GM19099 (cell line): ENCODE data around the gene MBOAT7.

Experiments used
- POLR2A ChIP-seq: IDR thresholded peaks from 3 replicates; pipeline ENCODE4 v1.6.1; 2011; ENCODE audit warnings: low read depth; ENCODE audit not compliant: insufficient read length; ENCODE audit errors: extremely low read depth

The MBOAT7 gene

GRCh38 chr19:54207983-54208783 lies 18.8 kb upstream of the MBOAT7 start:
- peak; percentile 60 for TF ChIP-seq POLR2A

GRCh38 chr19:54207676-54207982 lies 18.2 kb upstream of the MBOAT7 start:
- no peak for TF ChIP-seq POLR2A

DNA sequence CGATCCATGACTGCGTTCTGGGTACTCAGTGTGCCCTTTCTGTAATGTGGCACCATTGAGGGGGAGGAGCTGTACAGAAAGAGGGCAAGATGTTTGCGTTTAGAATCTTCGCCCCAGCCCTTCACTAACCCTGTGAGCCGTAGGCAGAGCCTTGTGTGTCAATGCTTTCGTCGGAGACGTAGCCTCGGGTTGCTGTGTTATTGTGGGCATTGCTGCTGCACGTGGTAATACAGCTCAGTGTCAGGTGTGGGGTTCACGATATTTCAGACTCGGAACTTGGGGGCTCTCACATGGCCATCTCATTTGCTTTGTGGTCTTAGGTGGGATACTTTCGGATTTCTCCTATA lies 17.4 kb upstream of the MBOAT7 start:
- no peak for TF ChIP-seq POLR2A

DNA sequence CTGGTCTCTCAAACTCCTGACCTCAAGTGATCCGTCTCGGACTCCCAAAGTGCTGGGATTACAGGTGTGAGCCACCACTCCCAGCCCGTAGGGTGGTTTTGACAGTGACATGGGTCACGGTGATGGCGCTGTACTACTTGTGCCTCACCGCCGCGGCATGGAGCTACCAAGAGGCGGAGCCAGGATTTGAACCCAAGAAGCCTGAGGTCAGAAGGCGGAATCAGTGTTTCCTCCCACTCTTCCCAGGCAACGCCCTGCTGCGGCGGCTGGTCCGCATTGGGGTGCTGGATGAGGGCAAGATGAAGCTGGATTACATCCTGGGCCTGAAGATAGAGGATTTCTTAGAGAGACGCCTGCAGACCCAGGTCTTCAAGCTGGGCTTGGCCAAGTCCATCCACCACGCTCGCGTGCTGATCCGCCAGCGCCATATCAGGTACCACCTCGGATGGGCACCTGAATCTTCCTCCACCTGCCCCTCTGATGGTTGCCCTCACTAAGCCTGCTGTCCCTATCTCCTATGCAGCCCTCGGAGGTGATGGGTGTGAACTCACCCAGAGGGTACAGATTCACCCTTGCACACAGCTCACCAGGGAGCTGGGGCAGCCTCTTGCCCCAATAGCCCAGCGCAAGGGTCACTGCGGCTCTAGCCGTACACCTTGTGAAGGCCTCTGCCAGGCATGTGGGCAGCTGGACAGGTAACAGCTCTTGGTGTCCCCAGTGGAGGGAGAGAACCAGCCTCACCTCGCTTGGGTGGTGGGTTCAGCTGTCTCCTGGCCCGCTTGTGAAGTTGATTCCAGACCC lies 16.9 kb upstream of the MBOAT7 start:
- no peak for TF ChIP-seq POLR2A

- no peak for TF ChIP-seq POLR2A
Observed at GRCh38 chr19:54204767-54205468, 15.5 kb upstream of the MBOAT7 start.

DNA sequence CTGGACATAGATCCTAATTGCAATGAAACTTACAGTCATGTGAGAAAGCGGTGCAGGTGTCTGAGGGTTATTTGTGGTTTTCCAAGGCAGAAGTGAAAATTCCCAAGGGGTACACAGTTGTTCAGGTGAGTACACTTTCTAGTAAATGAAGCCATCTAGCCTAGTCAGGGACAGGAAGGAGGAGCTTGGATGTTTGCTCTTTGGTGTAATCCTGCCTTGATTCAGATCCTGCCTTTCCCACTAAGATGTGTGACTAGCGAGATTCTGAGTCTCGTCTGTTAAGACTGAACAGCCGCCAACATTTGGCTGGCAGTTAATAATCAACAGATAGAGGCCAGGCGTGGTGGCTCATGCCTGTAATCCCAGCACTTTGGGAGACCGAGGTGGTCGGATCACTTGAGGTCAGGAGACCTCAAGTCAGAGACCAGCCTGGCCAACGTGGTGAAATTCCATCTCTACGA lies 13.8 kb upstream of the MBOAT7 start:
- peak; percentile 8 for TF ChIP-seq POLR2A

- no peak for TF ChIP-seq POLR2A
Observed at GRCh38 chr19:54201980-54202379, 12.6 kb upstream of the MBOAT7 start.

- no peak for TF ChIP-seq POLR2A
Observed at GRCh38 chr19:54201172-54201701, 11.9 kb upstream of the MBOAT7 start.

GRCh38 chr19:54199401-54199800 lies 10.0 kb upstream of the MBOAT7 start:
- TF ChIP-seq POLR2A: no peak

DNA sequence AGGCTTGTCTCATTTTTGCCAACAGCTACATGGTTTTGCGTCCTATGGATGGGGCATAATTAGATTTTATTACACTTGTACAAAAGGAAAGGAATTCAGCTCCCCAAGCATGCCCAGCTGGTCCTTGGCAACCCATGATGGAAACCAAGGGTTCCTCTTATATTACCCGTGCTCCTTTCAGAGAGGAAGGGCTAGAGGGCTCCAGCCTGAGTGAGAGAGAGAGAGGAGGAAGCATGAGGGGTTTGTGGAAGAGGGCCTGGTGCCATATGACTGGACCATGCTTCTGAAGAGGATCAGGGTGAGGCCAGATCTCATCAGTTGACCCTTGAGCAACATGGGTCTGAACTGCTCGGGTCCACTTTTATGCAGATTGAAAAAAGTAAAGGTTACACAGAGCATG lies 7.7 kb upstream of the MBOAT7 start:
- TF ChIP-seq POLR2A: no peak

- no peak for TF ChIP-seq POLR2A
Observed at GRCh38 chr19:54196536-54196935, 7.2 kb upstream of the MBOAT7 start.

DNA sequence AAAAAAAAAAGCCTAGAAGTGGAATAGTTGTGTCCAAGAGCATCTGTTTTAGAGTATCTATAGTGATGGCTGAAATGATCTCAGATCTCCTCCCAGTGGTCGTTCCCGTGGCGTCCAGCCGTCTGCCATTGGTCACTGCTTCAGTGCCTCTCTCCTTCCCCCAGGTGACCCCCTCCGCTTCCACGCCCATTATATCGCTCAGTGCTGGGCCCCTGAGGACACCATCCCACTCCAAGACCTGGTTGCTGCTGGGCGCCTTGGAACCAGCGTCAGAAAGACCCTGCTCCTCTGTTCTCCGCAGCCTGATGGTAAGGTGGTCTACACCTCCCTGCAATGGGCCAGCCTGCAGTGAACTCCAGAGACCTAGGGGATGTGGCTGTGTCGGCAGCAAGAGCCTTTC lies 3.6 kb upstream of the MBOAT7 start:
- TF ChIP-seq POLR2A: no peak

DNA sequence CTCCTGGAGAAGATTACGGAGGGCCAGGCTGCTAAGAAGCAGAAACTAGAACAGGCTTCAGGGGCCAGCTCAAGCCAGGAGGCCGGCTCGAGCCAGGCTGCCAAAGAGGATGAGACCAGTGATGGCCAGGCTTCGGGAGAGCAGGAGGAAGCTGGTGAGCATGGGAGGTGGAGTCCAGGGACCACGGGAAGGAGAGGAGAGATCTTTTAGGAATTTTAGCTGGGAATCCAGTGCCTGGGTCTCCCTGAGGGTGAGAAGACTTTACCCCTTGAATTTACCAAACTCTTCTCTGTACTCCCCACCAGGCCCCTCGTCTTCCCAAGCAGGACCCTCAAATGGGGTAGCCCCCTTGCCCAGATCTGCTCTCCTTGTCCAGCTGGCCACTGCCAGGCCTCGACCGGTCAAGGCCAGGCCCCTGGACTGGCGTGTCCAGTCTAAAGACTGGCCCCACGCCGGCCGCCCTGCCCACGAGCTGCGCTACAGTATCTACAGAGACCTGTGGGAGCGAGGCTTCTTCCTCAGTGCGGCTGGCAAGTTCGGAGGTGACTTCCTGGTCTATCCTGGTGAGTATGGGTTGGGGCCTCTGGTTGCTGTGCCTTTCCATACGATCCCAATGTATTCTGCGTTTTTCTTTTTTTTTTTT lies 2.6 kb upstream of the MBOAT7 start:
- no peak for TF ChIP-seq POLR2A

DNA sequence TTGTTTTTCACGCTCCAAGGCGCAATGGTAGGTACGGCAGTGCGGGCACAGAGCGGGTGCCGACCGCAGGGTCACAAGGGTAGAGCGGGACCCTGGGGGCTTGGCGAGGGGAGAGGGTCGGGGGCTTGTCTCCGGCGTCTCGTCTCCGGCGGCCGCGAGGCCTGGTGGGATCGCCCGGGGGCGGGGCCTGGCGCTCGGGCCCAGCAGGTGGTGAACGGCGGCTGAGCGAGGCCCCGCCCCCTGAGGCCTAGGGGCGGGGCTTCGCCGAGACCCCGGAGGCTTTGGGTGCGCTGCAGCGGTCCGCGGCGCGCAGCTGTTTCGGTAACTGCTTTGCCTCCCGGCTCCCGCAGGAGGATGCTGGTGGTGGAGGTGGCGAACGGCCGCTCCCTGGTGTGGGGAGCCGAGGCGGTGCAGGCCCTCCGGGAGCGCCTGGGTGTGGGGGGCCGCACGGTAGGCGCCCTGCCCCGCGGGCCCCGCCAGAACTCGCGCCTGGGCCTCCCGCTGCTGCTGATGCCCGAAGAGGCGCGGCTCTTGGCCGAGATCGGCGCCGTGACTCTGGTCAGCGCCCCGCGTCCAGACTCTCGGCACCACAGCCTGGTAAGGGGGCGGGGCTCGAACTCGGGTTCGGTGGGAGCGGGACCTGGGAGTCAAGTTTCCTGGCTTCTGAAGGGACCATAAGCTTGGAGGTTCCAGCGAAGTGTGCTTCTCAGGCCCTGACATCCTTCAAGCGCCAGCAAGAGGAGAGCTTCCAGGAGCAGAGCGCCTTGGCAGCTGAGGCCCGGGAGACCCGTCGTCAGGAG lies 1.8 kb upstream of the MBOAT7 start, which contains the start of gene TSEN34:
TSS of gene TSEN34 (plus strand) at position 298 of the 800 bp plus-strand sequence. CDS start at position 355, 57 bp downstream.
- TF ChIP-seq POLR2A: peak; percentile 75
